OCI-LY3 (cell line): ENCODE measurements around the gene TEX22.

ENCODE experiments used
- CTCF ChIP-seq: fragments of 200-600, 300-600 bp; sonication (generic); IDR thresholded peaks from 2 replicates; pipeline ENCODE4 v1.5.1; 2014; ENCODE audit warnings: antibody characterized with exemption, low read length, low read depth
- EZH2phosphoT487 ChIP-seq: fragments of 200-600 bp; shearing (Covaris generic); IDR thresholded peaks from 2 replicates; pipeline ENCODE4 v1.6.1; 2018; ENCODE audit warnings: antibody characterized with exemption, mixed run types, low read depth

GRCh38 chr14:105411985-105412770, 13.8 kb downstream of the TEX22 start:
- TF ChIP-seq EZH2phosphoT487 (no peak), CTCF (no peak)
